ENCODE data around the gene TSEN34.

The TSEN34 gene

GRCh38 chr19:54155694-54156093, 35.4 kb upstream of the TSEN34 start:
- no peak for TF ChIP-seq CTCF (conservative IDR thresholded peaks at IDR 0.05)
- H3K27ac ChIP-seq, result no peak overlapping the region

GRCh38 chr19:54156490-54156889, 34.6 kb upstream of the TSEN34 start:
- TF ChIP-seq CTCF (conservative IDR thresholded peaks at IDR 0.05), result no peak
- peak overlapping the region; percentile 27; the same call in 1 of the 2 replicates for H3K27ac ChIP-seq

GRCh38 chr19:54156953-54157352, 34.2 kb upstream of the TSEN34 start:
- TF ChIP-seq CTCF (conservative IDR thresholded peaks at IDR 0.05), result no peak
- peak overlapping the region; percentile 27; the same call in 1 of the 2 replicates for H3K27ac ChIP-seq

- TF ChIP-seq CTCF (conservative IDR thresholded peaks at IDR 0.05), result no peak
- peak overlapping the region; percentile 91 for H3K27ac ChIP-seq
Measured at GRCh38 chr19:54158812-54159351, 32.2 kb upstream of the TSEN34 start.

GRCh38 chr19:54159352-54160181, 31.5 kb upstream of the TSEN34 start, which contains the start of gene LENG1:
LENG1 (minus strand) TSS chr19:54159721; CDS start chr19:54159695, 26 bp downstream.
- peak; percentile 7; the same call in 1 of the 2 replicates for TF ChIP-seq CTCF (conservative IDR thresholded peaks at IDR 0.05)

GRCh38 chr19:54160182-54160811, 30.8 kb upstream of the TSEN34 start:
- TF ChIP-seq CTCF (conservative IDR thresholded peaks at IDR 0.05), result no peak
- H3K27ac ChIP-seq, result peak overlapping the region; percentile 91

More at GRCh38 chr19:54159352-54160181, 31.5 kb upstream of the TSEN34 start, which contains the start of gene LENG1:
- peak within 1 kb of the TSS; percentile 91 for H3K27ac ChIP-seq

GRCh38 chr19:54160854-54161253, 30.3 kb upstream of the TSEN34 start:
- peak overlapping the region; percentile 91 for H3K27ac ChIP-seq
- no peak for TF ChIP-seq CTCF (conservative IDR thresholded peaks at IDR 0.05)
